ENCODE measurements around the gene PIGB.
"Not testable (repeated sequence)": the region's sequence is repeated elsewhere in the genome, so short reads cannot be mapped to it uniquely, and the experiment has no call there.

Gene PIGB

DNA sequence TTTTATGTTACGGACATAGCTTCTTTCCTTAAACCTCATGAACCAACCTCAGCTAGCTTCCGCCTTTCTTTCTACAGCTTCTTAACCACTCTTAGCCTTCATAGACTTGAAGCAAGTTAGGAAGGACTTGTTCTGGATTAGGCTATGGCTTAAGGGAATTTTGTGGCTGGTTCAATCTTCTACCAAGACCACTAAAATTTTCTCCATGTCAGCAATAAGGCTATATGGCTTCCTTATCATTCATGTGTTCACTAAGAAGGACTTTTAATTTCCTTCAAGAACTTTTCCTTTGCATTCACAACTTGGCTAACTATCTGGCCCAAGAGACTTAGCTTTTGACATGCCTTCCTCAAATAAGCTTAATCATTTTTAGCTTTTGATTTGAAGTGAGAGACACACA lies 64.7 kb downstream of the PIGB start:
- DNase-seq = no peak

GRCh38 chr15:55387027-55387426 lies 68.0 kb downstream of the PIGB start:
- DNase-seq = no peak

- DNase-seq = no peak
These were observed 70.2 kb downstream of the PIGB start for GRCh38 chr15:55389264-55389607.

DNA sequence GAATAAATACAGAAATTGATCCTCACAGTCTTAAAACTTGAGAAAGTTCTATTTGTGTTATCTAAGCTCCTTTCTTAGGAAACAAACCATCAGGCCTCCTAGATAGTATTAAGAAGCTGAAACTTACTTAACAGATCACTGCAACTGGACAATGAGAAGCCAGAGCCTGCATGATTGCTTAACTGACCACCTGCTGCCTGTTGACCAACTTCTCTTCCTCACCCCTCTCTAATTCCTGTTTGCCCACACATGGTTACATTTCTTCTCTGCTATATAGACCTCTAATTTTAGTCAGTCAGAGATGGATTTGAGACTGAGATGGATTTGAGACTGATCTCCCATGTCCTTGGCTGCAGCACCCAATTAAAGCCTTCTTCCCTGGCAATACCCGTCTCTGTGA lies 75.7 kb downstream of the PIGB start:
- no peak for DNase-seq

- DNase-seq = no peak
These were observed 79.2 kb downstream of the PIGB start for GRCh38 chr15:55398243-55398642.

DNA sequence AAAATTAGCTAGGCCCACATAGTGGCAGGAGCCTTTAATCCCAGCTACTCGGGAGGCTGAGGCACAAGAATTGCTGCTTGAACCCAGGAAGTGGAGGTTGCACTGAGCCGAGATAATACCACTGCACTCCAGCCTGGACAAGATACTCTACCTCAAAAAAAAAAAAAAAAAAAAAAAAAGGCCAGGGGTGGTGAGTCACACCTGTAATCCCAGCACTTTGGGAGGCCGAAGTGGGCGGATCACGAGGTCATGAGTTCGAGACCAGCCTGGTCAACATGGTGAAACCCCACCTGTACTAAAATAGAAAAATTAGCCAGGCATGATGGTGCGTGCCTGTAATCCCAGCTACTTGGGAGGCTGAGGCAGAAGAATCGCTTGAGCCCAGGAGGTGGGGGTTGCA lies 81.0 kb downstream of the PIGB start:
- DNase-seq = not testable (repeated sequence)

- no peak for DNase-seq
These were observed 82.8 kb downstream of the PIGB start for GRCh38 chr15:55401786-55402246.

DNA sequence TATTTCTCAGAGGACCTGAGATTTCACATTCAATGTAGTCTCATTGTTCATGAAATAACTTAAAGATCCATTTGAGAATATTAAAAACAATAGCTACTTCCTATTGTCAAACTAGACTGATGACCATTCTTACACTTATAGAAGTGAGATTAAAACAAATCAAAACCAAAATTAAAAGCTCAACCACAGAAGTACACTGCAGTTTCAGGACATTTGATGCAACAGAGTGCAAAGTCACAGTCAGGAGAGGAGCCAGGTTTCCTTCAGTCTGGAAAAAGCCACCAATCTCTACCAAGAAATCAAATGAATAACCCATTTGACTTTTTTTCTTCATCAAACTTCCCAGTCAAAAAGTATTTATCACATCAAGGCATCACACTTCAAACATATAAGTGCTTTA lies 83.7 kb downstream of the PIGB start:
- DNase-seq = no peak

GRCh38 chr15:55403531-55403930 lies 84.5 kb downstream of the PIGB start:
- no peak for DNase-seq

Data from amniotic stem cell (primary cell).